ENCODE data around the gene CAST.

CAST gene

GRCh38 chr5:96756985-96757384 lies 94.8 kb downstream of the CAST start:
- in situ Hi-C loops (cut with MboI; ENCODE audit: low pct_unique_long_range_greater_than_20kb, low sequenced_read_pairs, unreplicated experiment), result no loop called here
- no peak for DNase-seq (ENCODE audit: low spot score)
- TF ChIP-seq CTCF (IDR thresholded peaks at IDR 0.05; ENCODE audit: extremely low read depth, insufficient read depth, missing control alignments), result no peak

DNA sequence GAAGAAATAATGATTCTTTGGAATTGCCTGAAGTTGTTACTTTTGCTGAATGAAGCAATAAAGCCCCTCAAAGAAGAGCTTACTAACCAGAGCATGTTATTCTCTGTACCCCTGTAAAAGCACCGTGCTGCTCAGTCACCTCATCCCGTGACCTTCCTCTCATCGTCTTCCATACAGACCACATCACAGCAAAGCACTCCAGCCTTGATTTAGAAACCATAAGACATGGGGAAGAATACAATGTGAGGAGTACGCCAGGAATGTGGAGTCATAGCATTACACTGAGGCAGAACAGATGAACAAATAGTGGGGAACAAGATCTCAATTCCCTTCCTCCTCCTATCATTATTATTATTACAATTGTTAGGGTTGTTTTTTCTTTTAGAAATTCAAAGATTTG lies 96.4 kb downstream of the CAST start:
- no peak for TF ChIP-seq CTCF (IDR thresholded peaks at IDR 0.05; ENCODE audit: extremely low read depth, insufficient read depth, missing control alignments)
- DNase-seq (ENCODE audit: low spot score), result no peak
- in situ Hi-C loops (cut with MboI; ENCODE audit: low pct_unique_long_range_greater_than_20kb, low sequenced_read_pairs, unreplicated experiment), result no loop called here

GRCh38 chr5:96761618-96762017 lies 99.4 kb downstream of the CAST start:
- DNase-seq (ENCODE audit: low spot score), result no peak
- in situ Hi-C loops (cut with MboI; ENCODE audit: low pct_unique_long_range_greater_than_20kb, low sequenced_read_pairs, unreplicated experiment), result no loop called here
- TF ChIP-seq CTCF (IDR thresholded peaks at IDR 0.05; ENCODE audit: extremely low read depth, insufficient read depth, missing control alignments), result no peak

GRCh38 chr5:96763026-96763425 lies 100.8 kb downstream of the CAST start:
- in situ Hi-C loops (cut with MboI; ENCODE audit: low pct_unique_long_range_greater_than_20kb, low sequenced_read_pairs, unreplicated experiment), result no loop called here
- no peak for TF ChIP-seq CTCF (IDR thresholded peaks at IDR 0.05; ENCODE audit: extremely low read depth, insufficient read depth, missing control alignments)

DNA sequence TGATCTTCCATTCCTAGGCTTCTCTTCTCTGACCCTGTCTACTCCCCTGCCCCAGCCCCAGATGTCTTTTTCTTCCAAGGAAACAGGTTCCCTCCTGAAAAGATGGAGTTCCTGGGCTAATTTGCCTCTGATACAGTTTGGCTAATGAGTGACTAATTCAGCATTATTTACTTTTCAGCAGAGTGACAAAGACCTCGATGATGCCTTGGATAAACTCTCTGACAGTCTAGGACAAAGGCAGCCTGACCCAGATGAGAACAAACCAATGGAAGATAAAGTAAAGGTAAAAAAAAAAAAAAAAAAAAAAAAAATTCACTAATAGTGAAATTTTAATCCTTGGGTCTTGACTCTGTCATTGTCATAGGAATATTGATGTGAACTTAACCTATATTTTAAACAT lies 102.9 kb downstream of the CAST start:
- TF ChIP-seq CTCF (IDR thresholded peaks at IDR 0.05; ENCODE audit: extremely low read depth, insufficient read depth, missing control alignments), result no peak
- in situ Hi-C loops (cut with MboI; ENCODE audit: low pct_unique_long_range_greater_than_20kb, low sequenced_read_pairs, unreplicated experiment), result no loop called here
- DNase-seq (ENCODE audit: low spot score), result no peak

More at GRCh38 chr5:96763026-96763425, 100.8 kb downstream of the CAST start:
- no peak for DNase-seq (ENCODE audit: low spot score)

DNA sequence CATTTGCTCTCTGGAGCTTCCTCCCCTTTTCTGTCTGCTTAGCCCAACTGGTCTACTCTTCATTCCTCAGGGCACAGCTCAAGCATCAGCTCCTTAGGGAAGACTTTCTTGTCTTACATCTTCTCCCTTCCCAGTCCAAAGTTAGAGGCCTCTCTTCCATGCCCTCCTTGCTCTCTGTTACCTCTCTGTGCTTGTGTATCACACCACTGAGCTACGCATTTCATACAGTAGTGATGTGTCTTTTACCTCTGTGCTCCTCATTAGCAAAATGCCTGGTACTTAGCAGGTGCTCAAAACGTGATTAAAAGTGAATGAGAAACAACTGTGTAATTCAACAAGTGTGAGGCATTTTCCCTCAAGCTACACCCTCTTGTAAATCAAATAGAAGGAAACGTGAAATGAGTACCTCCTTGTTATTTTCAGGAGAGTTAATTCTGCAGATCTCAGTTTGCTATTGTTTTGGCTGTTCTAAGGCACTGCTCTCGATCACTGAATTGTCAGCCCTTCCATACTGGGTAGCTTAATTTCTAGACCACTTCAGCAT lies 106.6 kb downstream of the CAST start:
- in situ Hi-C loops (cut with MboI; ENCODE audit: low pct_unique_long_range_greater_than_20kb, low sequenced_read_pairs, unreplicated experiment), result no loop called here
- no peak for TF ChIP-seq CTCF (IDR thresholded peaks at IDR 0.05; ENCODE audit: extremely low read depth, insufficient read depth, missing control alignments)
- DNase-seq (ENCODE audit: low spot score), result no peak

GRCh38 chr5:96771395-96771794 lies 109.2 kb downstream of the CAST start:
- in situ Hi-C loops (cut with MboI; ENCODE audit: low pct_unique_long_range_greater_than_20kb, low sequenced_read_pairs, unreplicated experiment), result no loop called here
- no peak for DNase-seq (ENCODE audit: low spot score)
- TF ChIP-seq CTCF (IDR thresholded peaks at IDR 0.05; ENCODE audit: extremely low read depth, insufficient read depth, missing control alignments), result no peak

Measured in GM13977 (cell line).